ENCODE results near the gene SLC16A4. TPM values are rescaled to one million over a fixed set of nuclear protein-coding genes. Genes with fewer than 3 reads are reported as not detected.
A peak's percentile ranks its signal among the peaks of the same experiment; 100 is the strongest.

SLC16A4 gene
- polyA plus RNA-seq, 1 of the 3 experiments (the other 2 are of a cell fraction): 3.0 TPM

DNA sequence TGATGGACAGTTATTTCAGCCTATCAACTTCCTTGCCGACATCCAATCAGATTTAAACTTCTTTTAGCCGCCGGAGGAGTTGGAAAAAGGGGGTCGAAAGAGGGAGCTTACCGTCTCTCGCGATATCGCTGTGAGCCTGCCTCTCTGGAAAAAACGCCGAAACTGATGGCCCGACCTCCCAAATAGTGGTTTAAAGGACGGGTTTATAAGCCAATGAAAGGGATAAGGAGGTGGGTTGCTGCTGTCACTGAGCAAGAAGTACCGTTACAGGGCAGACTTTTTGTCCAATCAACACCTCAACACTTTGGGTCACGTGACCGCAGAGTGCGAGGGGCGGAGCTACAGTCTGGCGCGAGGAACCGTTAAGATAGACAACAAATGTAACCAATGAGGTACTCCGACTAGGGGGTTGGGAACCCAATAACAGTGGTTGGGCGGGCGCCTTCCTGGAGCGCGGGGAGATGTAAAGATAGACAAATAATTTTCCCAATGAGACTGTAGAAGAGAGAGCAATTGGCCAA, 51.9 kb downstream of the SLC16A4 start, which contains the start of gene RBM15:
RBM15 (plus strand) TSS at position 492 of the 521 bp plus-strand sequence; CDS start at position 521, 29 bp downstream.
- DNase-seq: peak; percentile 94
- Histone ChIP-seq H3F3A (replicated peaks; ENCODE audit: insufficient read depth) (peaks cover 16% of the 10 kb centered on the region), H3K4me1 (ENCODE audit: control insufficient read depth in 1 of 2, insufficient read depth in 2 of 2, low read depth in 1 of 2, low read length in 1 of 2) (peaks cover 29 to 44% of the 10 kb centered on the region in 2 experiments), H3K9me3 (no peaks in the 10 kb centered on the region), H3K4me3 (ENCODE audit: low read depth in 2 of 2, low read length in 1 of 2) (peak within 1 kb of the TSS; percentile 94 to 99), H3K9me2 (no peaks in the 10 kb centered on the region), H4K20me1 (ENCODE audit: insufficient read depth) (peaks cover 43% of the 10 kb centered on the region), H3K4me2 (peak within 1 kb of the TSS; percentile 95), H3K9ac (peak within 1 kb of the TSS; percentile 94), H3K36me3 (replicated peaks in 1 of 2; ENCODE audit: control insufficient read depth in 1 of 2, insufficient read depth in 2 of 2, low read length in 1 of 2) (peaks cover 32 to 36% of the 10 kb centered on the region in 2 experiments), H3K79me2 (ENCODE audit: insufficient read depth) (peaks cover 53% of the 10 kb centered on the region), H2AFZ (ENCODE audit: low read depth) (peak within 1 kb of the TSS; percentile 91), H3K27me3 (ENCODE audit: insufficient read depth) (no peaks in the 10 kb centered on the region), H3K27ac (ENCODE audit: low read depth in 2 of 2, low read length in 1 of 2) (peak within 1 kb of the TSS; percentile 98 to 99)
- ChIA-PET POLR2A (interaction anchor here (0.6 to 1.6 kb wide), 12 partner anchors 9 to 304 kb away, joined by 3 to 7 read pairs (median 3); partner anchors contain the start of genes LAMTOR5 and STRIP1), CTCF (interaction anchor here (0.8 to 10.0 kb wide), 30 partner anchors 11 to 1441 kb away, joined by 3 to 100 read pairs (median 4); partner anchors contain the start of gene LAMTOR5)
- WGBS (ENCODE audit: low lambda C conversion rate): 0% methylated on average over 25 of the region's 25 CpGs
- 0 out of 2 replicates have a peak, but pooled peaks have one; percentile 35 for TF ChIP-seq ELF1 (IDR thresholded peaks at IDR 0.05)
- no peak for TF ChIP-seq NRF1 (IDR thresholded peaks at IDR 0.05; ENCODE audit: low read depth, low read length)
- peak; percentile 74 for TF ChIP-seq GATA2 (CRISPR knock-in tag; IDR thresholded peaks at IDR 0.05)
- no peak for TF ChIP-seq RXRA (IDR thresholded peaks at IDR 0.05; ENCODE audit: borderline replicate concordance, low read depth)
- no peak for TF ChIP-seq TCF12 (IDR thresholded peaks at IDR 0.05)
- no peak for TF ChIP-seq FOSL2 (IDR thresholded peaks at IDR 0.05; ENCODE audit: borderline replicate concordance, low read depth)
- no peak; a peak in 1 of 4 replicates for TF ChIP-seq EP300 (IDR thresholded peaks at IDR 0.05; ENCODE audit: borderline replicate concordance in 1 of 2, low read depth in 1 of 2, low read length in 1 of 2)
- no peak for TF ChIP-seq SMC3 (IDR thresholded peaks at IDR 0.05; ENCODE audit: low read depth, low read length)
- TF ChIP-seq, protein P1, sequence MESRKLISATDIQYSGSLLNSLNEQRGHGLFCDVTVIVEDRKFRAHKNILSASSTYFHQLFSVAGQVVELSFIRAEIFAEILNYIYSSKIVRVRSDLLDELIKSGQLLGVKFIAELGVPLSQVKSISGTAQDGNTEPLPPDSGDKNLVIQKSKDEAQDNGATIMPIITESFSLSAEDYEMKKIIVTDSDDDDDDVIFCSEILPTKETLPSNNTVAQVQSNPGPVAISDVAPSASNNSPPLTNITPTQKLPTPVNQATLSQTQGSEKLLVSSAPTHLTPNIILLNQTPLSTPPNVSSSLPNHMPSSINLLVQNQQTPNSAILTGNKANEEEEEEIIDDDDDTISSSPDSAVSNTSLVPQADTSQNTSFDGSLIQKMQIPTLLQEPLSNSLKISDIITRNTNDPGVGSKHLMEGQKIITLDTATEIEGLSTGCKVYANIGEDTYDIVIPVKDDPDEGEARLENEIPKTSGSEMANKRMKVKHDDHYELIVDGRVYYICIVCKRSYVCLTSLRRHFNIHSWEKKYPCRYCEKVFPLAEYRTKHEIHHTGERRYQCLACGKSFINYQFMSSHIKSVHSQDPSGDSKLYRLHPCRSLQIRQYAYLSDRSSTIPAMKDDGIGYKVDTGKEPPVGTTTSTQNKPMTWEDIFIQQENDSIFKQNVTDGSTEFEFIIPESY (IDR thresholded peaks at IDR 0.05; ENCODE audit: borderline replicate concordance, low read depth): peak; percentile 98
- no peak for TF ChIP-seq POLR2AphosphoS5 (IDR thresholded peaks at IDR 0.05; ENCODE audit: low read depth, low read length)
- TF ChIP-seq, protein P2, sequence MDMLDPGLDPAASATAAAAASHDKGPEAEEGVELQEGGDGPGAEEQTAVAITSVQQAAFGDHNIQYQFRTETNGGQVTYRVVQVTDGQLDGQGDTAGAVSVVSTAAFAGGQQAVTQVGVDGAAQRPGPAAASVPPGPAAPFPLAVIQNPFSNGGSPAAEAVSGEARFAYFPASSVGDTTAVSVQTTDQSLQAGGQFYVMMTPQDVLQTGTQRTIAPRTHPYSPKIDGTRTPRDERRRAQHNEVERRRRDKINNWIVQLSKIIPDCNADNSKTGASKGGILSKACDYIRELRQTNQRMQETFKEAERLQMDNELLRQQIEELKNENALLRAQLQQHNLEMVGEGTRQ (IDR thresholded peaks at IDR 0.05; ENCODE audit: borderline replicate concordance, low read depth, low read length): peak; percentile 86
- no peak; the same call in 1 of the 2 replicates for TF ChIP-seq TAF1 (IDR thresholded peaks at IDR 0.05; ENCODE audit: borderline replicate concordance, low read depth, low read length)
- TF ChIP-seq CHD2 (IDR thresholded peaks at IDR 0.05; ENCODE audit: low read length, partially characterized antibody): peak; percentile 99
- 0 out of 2 replicates have a peak, but pooled peaks have one; percentile 62 for TF ChIP-seq FOXM1 (IDR thresholded peaks at IDR 0.05; ENCODE audit: low read depth)
- TF ChIP-seq, protein P3, sequence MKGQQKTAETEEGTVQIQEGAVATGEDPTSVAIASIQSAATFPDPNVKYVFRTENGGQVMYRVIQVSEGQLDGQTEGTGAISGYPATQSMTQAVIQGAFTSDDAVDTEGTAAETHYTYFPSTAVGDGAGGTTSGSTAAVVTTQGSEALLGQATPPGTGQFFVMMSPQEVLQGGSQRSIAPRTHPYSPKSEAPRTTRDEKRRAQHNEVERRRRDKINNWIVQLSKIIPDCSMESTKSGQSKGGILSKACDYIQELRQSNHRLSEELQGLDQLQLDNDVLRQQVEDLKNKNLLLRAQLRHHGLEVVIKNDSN (IDR thresholded peaks at IDR 0.05; ENCODE audit: borderline replicate concordance, low read depth): peak; percentile 96
- TF ChIP-seq, protein P4, sequence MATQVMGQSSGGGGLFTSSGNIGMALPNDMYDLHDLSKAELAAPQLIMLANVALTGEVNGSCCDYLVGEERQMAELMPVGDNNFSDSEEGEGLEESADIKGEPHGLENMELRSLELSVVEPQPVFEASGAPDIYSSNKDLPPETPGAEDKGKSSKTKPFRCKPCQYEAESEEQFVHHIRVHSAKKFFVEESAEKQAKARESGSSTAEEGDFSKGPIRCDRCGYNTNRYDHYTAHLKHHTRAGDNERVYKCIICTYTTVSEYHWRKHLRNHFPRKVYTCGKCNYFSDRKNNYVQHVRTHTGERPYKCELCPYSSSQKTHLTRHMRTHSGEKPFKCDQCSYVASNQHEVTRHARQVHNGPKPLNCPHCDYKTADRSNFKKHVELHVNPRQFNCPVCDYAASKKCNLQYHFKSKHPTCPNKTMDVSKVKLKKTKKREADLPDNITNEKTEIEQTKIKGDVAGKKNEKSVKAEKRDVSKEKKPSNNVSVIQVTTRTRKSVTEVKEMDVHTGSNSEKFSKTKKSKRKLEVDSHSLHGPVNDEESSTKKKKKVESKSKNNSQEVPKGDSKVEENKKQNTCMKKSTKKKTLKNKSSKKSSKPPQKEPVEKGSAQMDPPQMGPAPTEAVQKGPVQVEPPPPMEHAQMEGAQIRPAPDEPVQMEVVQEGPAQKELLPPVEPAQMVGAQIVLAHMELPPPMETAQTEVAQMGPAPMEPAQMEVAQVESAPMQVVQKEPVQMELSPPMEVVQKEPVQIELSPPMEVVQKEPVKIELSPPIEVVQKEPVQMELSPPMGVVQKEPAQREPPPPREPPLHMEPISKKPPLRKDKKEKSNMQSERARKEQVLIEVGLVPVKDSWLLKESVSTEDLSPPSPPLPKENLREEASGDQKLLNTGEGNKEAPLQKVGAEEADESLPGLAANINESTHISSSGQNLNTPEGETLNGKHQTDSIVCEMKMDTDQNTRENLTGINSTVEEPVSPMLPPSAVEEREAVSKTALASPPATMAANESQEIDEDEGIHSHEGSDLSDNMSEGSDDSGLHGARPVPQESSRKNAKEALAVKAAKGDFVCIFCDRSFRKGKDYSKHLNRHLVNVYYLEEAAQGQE (IDR thresholded peaks at IDR 0.05; ENCODE audit: low read depth, low read length): no peak
- 0 out of 2 replicates have a peak, but pooled peaks have one; percentile 44 for TF ChIP-seq SIN3A (IDR thresholded peaks at IDR 0.05; ENCODE audit: borderline replicate concordance, low read depth, low read length)
- no peak for TF ChIP-seq TEAD4 (IDR thresholded peaks at IDR 0.05; ENCODE audit: borderline replicate concordance, insufficient read depth)
- no peak for TF ChIP-seq MXI1 (IDR thresholded peaks at IDR 0.05; ENCODE audit: low read depth, low read length)
- TF ChIP-seq GABPA (IDR thresholded peaks at IDR 0.05; ENCODE audit: low read depth): no peak; the same call in 1 of the 2 replicates
- TF ChIP-seq, protein P5, sequence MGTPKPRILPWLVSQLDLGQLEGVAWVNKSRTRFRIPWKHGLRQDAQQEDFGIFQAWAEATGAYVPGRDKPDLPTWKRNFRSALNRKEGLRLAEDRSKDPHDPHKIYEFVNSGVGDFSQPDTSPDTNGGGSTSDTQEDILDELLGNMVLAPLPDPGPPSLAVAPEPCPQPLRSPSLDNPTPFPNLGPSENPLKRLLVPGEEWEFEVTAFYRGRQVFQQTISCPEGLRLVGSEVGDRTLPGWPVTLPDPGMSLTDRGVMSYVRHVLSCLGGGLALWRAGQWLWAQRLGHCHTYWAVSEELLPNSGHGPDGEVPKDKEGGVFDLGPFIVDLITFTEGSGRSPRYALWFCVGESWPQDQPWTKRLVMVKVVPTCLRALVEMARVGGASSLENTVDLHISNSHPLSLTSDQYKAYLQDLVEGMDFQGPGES (IDR thresholded peaks at IDR 0.05; ENCODE audit: low read depth, low read length): peak; percentile 84
- no peak for TF ChIP-seq MEF2A (IDR thresholded peaks at IDR 0.05; ENCODE audit: borderline replicate concordance, low read depth)
- no peak for TF ChIP-seq RAD21 (IDR thresholded peaks at IDR 0.05; ENCODE audit: low read length)
- peak; percentile 90 for TF ChIP-seq RFX5 (IDR thresholded peaks at IDR 0.05; ENCODE audit: low read length)
- TF ChIP-seq YY1 (IDR thresholded peaks at IDR 0.05; ENCODE audit: low read depth): no peak

All from SK-N-SH (cell line).